OCI-LY3 (cell line): ENCODE results near the gene NOC2L.
A peak's percentile ranks its signal among the peaks of the same experiment; 100 is the strongest.

Experiments used
- H2AFZ ChIP-seq: fragments of 200-600, 300-600 bp; shearing (Covaris generic); 2 replicates; pipeline ENCODE4 v1.6.0; 2014; ENCODE audit warnings: antibody characterized with exemption, low read depth, low read length
- H3K27ac ChIP-seq: fragments of 200-600, 300-600 bp; sonication (generic); 2 replicates; pipeline ENCODE4 v1.5.1; 2014; ENCODE audit warnings: mild to moderate bottlenecking, low read length, moderate library complexity, mixed read lengths
- H3K27me3 ChIP-seq: fragments of 200-600, 300-600 bp; sonication (generic); 2 replicates; pipeline ENCODE4 v1.6.1; 2014; ENCODE audit warnings: low read depth, low read length, mixed read lengths
- H3K36me3 ChIP-seq: fragments of 200-600, 300-600 bp; sonication (generic); replicated peaks from 2 replicates; pipeline ENCODE3; 2014; ENCODE audit warnings: low read depth, low read length, mixed read lengths
- H3K4me1 ChIP-seq: fragments of 300-600, 200-600 bp; sonication (generic); 2 replicates; pipeline ENCODE4 v1.6.1; 2014; ENCODE audit warnings: low read length, mixed read lengths
- H3K4me2 ChIP-seq: fragments of 200-600, 300-600 bp; sonication (generic); 2 replicates; pipeline ENCODE4 v1.6.1; 2014; ENCODE audit warnings: low read length, mixed read lengths
- H3K4me3 ChIP-seq: fragments of 300-600, 200-600 bp; sonication (generic); 2 replicates; pipeline ENCODE4 v1.5.1; 2014; ENCODE audit warnings: antibody characterized with exemption, mild to moderate bottlenecking, low read length, moderate library complexity
- H3K79me2 ChIP-seq: fragments of 300-600, 200-600 bp; shearing (Covaris generic); 2 replicates; pipeline ENCODE4 v1.6.1; 2014; ENCODE audit warnings: mild to moderate bottlenecking, low read length, mixed read lengths
- H3K9ac ChIP-seq: fragments of 300-600, 200-600 bp; shearing (Covaris generic); 2 replicates; pipeline ENCODE4 v1.6.0; 2014; ENCODE audit warnings: mild to moderate bottlenecking, low read length, moderate library complexity
- H3K9me3 ChIP-seq: fragments of 200-600, 300-600 bp; shearing (Covaris generic); 2 replicates; pipeline ENCODE4 v1.6.1; 2014; ENCODE audit warnings: low read length, mixed read lengths; ENCODE audit not compliant: insufficient read depth
- H4K20me1 ChIP-seq: fragments of 200-600, 300-600 bp; sonication (generic); 2 replicates; pipeline ENCODE4 v1.6.1; 2016; ENCODE audit warnings: low read length, mixed read lengths; ENCODE audit not compliant: insufficient read depth
- EZH2phosphoT487 ChIP-seq: fragments of 200-600 bp; shearing (Covaris generic); IDR thresholded peaks from 2 replicates; pipeline ENCODE4 v1.6.1; 2018; ENCODE audit warnings: antibody characterized with exemption, mixed run types, low read depth
- TF ChIP-seq, protein P1 (sequence below): fragments of 200-600, 300-600 bp; sonication (generic); IDR thresholded peaks from 2 replicates; pipeline ENCODE4 v1.5.1; 2014; ENCODE audit warnings: antibody characterized with exemption, low read length, low read depth

NOC2L gene

GRCh38 chr1:953524-954320 is 5.3 kb downstream of the NOC2L start:
- Histone ChIP-seq H3K4me2 (no peak overlapping the region), H3K9ac (no peak overlapping the region), H2AFZ (no peak overlapping the region), H3K27ac (no peak overlapping the region), H3K79me2 (peaks cover 21% of the 10 kb centered on the region), H3K36me3 (peaks cover 46% of the 10 kb centered on the region), H3K4me3 (no peak overlapping the region), H4K20me1 (peaks cover 26% of the 10 kb centered on the region), H3K9me3 (no peaks in the 10 kb centered on the region), H3K4me1 (peaks cover 6% of the 10 kb centered on the region), H3K27me3 (no peaks in the 10 kb centered on the region)
- TF ChIP-seq EZH2phosphoT487: no peak
- TF ChIP-seq, protein P1, sequence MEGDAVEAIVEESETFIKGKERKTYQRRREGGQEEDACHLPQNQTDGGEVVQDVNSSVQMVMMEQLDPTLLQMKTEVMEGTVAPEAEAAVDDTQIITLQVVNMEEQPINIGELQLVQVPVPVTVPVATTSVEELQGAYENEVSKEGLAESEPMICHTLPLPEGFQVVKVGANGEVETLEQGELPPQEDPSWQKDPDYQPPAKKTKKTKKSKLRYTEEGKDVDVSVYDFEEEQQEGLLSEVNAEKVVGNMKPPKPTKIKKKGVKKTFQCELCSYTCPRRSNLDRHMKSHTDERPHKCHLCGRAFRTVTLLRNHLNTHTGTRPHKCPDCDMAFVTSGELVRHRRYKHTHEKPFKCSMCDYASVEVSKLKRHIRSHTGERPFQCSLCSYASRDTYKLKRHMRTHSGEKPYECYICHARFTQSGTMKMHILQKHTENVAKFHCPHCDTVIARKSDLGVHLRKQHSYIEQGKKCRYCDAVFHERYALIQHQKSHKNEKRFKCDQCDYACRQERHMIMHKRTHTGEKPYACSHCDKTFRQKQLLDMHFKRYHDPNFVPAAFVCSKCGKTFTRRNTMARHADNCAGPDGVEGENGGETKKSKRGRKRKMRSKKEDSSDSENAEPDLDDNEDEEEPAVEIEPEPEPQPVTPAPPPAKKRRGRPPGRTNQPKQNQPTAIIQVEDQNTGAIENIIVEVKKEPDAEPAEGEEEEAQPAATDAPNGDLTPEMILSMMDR: no peak

GRCh38 chr1:952603-953002 is 6.5 kb downstream of the NOC2L start:
- H4K20me1 ChIP-seq: peaks cover 24% of the 10 kb centered on the region
- no peak overlapping the region for H3K9ac ChIP-seq
- H3K4me1 ChIP-seq: peaks cover 2% of the 10 kb centered on the region
- no peak overlapping the region for H2AFZ ChIP-seq
- H3K79me2 ChIP-seq: peaks cover 10% of the 10 kb centered on the region
- no peak overlapping the region for H3K27ac ChIP-seq
- H3K9me3 ChIP-seq: no peaks in the 10 kb centered on the region
- TF ChIP-seq, protein P1: no peak
- TF ChIP-seq EZH2phosphoT487: no peak
- no peak overlapping the region for H3K4me3 ChIP-seq
- H3K36me3 ChIP-seq: peaks cover 50% of the 10 kb centered on the region
- no peak overlapping the region for H3K4me2 ChIP-seq
- H3K27me3 ChIP-seq: no peaks in the 10 kb centered on the region

- Histone ChIP-seq H3K9ac (no peak overlapping the region), H3K4me3 (no peak overlapping the region), H3K27me3 (no peaks in the 10 kb centered on the region), H2AFZ (no peak overlapping the region), H3K4me1 (no peaks in the 10 kb centered on the region), H3K9me3 (no peaks in the 10 kb centered on the region), H3K4me2 (no peak overlapping the region), H3K79me2 (peaks cover 6% of the 10 kb centered on the region), H3K36me3 (peaks cover 52% of the 10 kb centered on the region), H3K27ac (no peak overlapping the region), H4K20me1 (peaks cover 23% of the 10 kb centered on the region)
- TF ChIP-seq, protein P1: no peak
- no peak for TF ChIP-seq EZH2phosphoT487
These were observed 6.9 kb downstream of the NOC2L start for GRCh38 chr1:952201-952600.

DNA sequence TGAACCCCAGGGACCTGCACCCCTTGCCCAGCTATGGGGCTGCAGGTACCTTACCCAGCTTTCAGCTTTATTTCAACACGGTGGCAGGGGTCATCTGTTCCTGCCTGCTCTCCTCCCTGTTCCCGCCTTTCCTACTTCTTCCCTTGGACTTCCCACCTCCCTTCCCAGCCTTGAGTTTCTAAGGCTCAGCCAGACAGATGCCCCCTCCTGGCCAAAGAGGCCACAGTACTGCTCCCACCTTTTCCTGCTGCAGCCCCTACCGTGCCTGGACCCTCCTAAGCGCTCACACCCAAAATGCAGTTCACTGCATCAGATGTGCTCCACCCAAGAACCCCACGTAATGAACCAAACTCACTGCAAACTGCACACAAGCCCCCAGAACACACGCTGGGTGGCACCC is 7.7 kb downstream of the NOC2L start:
- Histone ChIP-seq H3K27ac (no peak overlapping the region), H4K20me1 (peaks cover 25% of the 10 kb centered on the region), H3K27me3 (no peaks in the 10 kb centered on the region), H3K9me3 (no peaks in the 10 kb centered on the region), H3K9ac (no peak overlapping the region), H3K79me2 (no peaks in the 10 kb centered on the region), H2AFZ (no peak overlapping the region), H3K4me3 (no peak overlapping the region), H3K4me2 (no peak overlapping the region), H3K36me3 (peaks cover 47% of the 10 kb centered on the region), H3K4me1 (no peaks in the 10 kb centered on the region)
- no peak for TF ChIP-seq EZH2phosphoT487
- TF ChIP-seq, protein P1: peak; percentile 25
